22Rv1 (cell line): ENCODE data around the gene SFI1.

Experiments
- ZFX ChIP-seq: fragments of 450-650 bp; IDR thresholded peaks from 2 replicates; pipeline ENCODE4 v1.6.1; 2017; ENCODE audit warnings: antibody characterized with exemption, borderline replicate concordance
- TF ChIP-seq, protein P1 (sequence below): fragments of 450-650 bp; IDR thresholded peaks from 2 replicates; pipeline ENCODE4 v1.5.1; 2017; ENCODE audit warnings: mild to moderate bottlenecking

- TF ChIP-seq, protein P1, sequence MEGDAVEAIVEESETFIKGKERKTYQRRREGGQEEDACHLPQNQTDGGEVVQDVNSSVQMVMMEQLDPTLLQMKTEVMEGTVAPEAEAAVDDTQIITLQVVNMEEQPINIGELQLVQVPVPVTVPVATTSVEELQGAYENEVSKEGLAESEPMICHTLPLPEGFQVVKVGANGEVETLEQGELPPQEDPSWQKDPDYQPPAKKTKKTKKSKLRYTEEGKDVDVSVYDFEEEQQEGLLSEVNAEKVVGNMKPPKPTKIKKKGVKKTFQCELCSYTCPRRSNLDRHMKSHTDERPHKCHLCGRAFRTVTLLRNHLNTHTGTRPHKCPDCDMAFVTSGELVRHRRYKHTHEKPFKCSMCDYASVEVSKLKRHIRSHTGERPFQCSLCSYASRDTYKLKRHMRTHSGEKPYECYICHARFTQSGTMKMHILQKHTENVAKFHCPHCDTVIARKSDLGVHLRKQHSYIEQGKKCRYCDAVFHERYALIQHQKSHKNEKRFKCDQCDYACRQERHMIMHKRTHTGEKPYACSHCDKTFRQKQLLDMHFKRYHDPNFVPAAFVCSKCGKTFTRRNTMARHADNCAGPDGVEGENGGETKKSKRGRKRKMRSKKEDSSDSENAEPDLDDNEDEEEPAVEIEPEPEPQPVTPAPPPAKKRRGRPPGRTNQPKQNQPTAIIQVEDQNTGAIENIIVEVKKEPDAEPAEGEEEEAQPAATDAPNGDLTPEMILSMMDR, result no peak
- TF ChIP-seq ZFX, result no peak
Measured at GRCh38 chr22:31449506-31449905, 46.8 kb upstream of the SFI1 start.
